Limb (tissue), 2 donors: ENCODE data around the gene C1QTNF5.

Source experiments
- DNase-seq, 2 donors: peaks; one replicate each; pipeline ENCODE4 v3.0.0-alpha.2; 2016; ENCODE audit errors: extremely low spot score in 2 of 2

The C1QTNF5 gene

DNA sequence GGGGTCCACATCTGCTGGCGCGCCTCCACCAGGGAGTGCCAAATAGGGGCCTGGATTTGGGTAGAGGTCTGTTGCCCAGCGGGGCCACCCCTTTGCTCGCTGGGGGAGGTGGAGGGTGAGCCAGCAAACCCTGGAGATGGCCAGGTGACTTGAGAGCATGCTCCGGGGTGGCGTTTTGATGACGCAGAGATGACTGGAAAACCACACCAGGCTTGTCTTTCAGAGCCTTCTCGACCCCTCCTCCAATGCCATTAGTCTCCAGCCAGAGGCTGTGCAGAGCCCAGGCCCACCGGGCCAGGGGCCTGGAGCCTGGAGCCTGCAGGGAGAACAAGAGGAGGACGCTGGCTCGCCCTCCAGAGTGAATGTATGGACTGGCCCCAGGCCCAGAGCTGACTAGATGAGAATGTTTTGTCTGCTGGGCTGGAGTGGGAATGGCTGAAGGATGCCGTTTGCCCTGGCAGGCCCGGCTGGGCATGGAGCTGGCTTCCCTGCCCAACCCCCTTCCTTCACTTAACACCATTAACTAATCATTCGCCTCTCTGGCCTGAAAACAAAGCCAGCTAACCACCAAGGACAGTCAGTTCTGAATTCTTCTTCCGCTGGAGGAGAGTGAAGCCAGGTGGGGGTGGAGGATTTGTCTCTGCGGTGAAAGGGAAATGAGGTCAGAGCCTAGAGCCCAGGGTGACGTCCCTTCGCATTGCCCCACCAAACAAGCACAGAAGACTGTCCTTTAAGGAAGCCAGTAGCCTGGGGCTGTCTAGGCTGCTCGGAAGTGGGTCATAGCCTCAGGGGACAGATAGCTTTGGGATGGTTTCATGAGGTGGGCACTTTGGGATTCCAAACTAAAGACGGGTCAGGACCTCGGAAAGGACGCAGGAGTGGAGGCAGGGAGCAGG, 22.2 kb downstream of the C1QTNF5 start:
- DNase-seq = peak; percentile 29 to 65

DNA sequence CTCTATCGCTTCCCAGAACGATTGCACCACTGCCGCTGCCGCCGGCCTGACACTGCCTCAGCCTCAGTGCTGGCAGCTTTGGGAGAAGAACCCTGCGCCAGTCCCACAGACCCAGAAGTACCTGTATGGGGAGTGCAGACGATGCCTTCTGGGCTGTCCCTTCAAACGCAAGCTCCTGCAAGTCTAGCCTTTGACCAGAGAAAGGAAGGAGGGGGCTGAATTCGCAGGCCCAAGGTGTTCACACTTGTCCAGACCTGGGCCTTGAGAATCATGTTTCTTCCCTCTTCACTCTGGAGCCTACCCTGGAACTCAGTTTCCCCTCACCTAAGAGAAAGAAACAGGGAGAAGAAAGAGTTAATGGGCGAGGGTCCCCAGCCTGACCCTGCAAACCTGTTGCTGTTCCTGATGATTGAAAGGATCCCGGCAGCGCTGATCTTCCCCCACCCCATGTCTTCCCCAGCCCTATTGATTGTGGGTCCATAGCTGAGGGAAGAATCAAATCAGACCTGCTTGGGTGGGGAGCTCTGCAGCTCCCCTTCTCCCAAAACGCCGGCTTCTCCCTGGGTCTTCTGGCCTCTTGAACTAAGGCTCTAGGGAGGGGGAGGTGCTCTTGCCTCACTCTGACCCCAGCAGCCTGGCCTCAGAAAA, 23.0 kb downstream of the C1QTNF5 start:
- no peak for DNase-seq

DNA sequence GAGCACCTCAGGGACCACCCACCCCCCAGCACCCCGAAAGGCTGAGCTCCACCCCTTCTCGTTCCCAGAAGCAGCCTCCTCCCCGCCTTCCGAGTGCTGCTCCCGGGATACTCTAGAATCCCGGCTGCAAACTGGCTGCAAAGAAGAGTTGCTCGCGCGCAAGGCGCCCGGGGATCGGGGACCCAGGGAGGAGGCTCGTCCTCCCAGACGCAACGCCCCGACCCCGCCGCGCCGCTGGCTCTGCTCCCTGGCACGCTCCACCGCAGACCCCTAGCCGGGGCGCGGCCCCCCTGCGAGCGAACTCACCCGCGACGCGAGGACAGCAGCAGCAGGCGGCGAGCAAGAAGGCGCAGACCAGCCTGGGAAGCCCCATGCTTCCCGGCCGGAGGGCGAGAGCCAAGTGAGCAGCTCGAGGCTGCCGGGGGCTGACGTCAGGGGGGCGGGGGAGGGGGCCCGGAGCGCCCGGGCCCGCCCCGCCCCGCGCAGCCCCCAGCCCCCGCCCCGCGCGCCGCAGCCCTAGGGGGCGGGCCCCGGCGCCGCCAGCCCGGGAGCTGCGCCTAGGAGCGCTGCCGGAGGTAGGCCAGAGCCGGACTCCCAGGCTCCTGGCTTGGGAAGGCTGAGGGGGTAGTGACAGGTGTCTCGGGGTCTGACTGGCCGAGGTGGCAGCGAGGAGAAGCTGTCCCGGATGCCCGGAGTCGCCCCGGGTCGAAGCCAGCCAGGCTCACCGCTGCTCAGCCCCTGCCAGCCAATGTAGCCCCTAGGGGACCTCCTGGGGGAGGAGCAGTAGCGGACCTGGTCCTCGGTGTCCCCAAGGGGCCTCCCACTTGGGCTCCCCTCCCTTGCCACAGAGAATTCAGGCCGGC, 23.7 kb downstream of the C1QTNF5 start, which contains the start of gene MCAM:
Gene MCAM, minus strand, starts transcription at position 402 of the 863 bp plus-strand sequence. Its CDS starts 29 bp downstream, at position 373.
- peak; percentile 60 to 81 for DNase-seq

DNA sequence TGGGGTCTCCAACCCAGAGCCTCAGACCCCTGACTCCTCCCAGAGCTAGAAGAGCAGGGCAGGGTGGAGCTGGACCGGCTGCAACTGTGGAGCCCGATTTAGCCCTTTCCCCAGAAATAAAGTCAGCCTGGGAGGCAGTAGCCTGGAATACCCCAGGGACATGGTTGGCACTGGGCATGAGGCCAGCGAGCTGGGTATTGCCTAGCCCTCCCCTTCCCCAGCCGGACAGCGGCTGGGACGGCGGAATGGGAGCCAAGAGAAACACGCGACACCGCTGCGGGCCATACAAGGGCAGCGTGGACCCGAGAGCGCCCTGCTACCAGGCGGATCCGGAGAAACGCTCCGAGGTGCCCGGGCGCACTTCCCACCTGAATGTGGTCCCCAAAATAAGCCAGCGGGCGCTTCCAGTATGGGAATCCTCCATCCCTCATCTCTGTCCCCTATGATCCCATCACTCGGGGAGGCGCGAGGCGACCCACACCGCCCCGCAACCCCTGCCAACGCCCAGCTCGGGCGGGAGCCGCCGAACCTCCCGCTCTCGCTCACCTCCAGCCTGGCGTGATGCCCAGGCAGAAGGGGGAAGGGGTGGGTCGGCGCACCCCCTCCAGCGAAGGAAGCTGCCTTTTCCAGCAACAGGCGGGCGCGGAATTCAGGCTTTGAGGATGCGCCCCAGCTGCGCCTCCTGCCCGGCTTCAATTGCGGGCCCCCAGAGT, 24.5 kb downstream of the C1QTNF5 start:
- peak in 1 of 2 donors; percentile 84 for DNase-seq

DNA sequence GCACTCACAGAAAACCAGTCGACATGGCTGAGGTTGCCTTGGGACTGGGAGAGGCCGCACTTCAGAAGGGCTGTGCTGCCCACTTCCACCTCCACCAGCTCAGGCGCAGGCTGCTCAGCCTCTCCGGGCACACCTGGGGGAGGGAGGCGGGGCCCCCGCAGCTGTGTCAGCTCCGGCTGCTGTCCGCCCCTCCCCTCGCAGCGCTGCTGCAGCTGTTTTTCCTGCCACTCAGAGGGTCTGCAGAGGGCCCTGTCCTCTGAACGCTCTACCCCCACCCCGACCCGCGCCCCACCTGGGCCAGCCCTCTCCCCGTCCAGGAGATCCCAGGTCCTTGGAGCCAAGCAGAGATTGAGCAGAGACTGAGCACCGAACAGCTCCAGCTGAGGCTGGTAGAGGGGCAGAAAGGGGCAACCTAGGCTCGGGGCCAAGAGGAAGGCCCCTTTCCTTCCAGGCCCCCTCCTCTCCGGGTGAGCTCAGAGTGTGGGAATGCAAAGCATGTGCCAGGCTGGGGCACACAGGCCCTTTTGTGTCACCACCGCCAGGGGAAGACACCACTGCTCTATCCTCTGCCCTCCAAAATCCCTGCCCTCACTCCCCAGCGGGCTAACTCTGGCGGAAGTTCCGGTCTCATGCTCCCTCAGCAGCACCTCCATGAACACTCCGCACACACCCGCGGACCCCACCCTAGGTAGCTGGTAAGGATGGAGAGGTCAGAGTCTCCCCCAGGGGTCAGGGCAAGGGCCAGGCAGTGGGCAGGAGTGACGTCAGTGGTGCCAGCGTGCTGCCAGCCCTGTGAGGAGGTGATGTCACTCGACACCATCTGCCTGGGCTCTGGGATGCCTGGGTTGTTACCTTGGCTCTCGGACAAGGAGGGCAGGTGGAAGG, 25.3 kb downstream of the C1QTNF5 start:
- DNase-seq = peak; percentile 51 to 79

DNA sequence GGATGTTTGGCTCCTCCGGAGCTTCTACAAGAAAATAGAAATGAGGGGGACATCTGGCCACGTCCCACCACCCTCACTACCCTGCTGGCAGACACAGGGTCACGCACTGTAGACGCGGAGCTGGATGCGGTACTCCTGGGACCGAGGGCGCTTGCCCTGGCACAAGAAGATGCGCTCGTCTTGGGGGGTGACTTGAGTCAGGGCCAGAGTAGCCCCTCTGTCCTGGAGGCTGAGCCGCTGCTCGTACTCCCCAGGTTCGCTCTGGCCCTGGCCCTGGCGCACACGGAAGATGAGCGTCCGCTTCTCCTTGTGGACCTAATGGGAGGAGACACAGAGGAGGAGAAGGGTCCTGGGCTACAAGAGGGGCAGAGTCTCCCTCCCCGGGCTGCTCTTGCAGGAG, 26.0 kb downstream of the C1QTNF5 start:
- DNase-seq = no peak

DNA sequence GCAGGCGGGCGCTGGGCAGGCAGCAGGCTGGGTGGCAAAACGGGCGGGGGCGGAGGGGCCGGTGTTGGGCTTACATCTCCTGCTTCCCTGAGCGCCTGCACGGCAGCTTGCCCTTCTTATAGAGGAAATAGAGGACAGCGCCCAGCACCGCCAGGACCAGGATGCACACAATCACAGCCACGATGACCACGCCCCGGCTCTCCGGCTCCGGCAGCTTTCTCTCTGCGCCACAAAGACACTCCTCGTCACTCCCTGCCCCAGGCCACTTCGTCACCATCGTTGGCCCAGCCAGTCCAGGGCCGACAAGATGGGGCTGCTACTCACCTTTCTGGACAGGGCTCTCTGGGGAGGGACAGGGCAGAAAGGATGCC, 30.0 kb downstream of the C1QTNF5 start:
- no peak for DNase-seq

DNA sequence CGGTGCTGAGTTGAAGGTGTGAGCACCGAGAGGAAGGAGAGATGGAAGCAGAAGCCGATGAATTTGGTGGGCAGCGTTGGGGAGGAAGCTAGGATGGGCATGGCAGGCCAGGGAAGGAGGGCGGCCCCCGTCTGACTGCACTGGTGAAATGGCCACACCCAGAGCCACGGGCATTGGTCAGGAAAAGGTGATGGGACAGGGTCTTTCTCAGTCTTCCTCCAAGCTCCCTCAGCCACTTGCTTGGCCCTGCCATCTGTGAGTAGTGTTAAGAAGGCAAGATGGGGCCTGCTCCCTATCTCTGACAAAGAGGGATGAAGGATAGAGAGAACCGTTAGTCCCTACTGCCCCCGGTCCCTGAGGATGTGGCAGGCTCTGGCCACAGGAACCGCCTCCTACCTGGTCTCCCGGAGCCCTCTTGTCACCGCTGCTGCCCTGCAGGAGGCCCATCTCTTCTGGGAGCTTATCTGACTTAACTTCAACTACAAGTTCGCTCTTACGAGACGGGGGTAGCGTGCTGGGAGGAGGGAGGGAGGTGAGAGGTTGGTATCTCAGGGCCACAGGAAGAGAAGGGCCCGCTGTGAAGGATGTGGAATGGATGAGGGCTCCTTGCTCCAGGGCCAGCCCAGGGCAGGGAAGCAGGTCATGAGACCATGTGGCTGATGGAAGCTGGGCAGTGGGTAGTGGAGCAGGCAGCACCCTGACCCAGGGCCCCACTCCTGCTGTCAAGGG, 30.6 kb downstream of the C1QTNF5 start:
- no peak for DNase-seq

DNA sequence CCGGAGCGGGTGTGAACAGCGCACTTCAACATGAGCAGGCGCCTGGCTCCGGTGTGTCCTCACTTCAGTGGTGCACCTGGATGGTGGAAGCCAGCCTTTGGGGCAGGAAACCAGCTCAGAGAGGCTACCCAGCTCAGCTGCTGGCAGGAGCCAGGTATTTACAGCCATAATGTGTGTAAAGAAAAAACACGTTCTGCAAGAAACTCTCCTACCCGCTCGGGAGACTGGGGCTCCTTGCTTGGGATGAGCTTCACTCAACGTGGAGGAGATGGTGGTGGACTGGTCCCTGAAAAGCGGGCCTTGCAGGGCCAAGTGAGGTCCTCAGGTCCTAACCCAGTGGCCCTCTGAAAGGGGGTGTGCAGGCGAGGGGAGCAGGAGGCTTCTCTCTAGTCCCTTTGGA, 31.3 kb downstream of the C1QTNF5 start:
- DNase-seq = no peak

DNA sequence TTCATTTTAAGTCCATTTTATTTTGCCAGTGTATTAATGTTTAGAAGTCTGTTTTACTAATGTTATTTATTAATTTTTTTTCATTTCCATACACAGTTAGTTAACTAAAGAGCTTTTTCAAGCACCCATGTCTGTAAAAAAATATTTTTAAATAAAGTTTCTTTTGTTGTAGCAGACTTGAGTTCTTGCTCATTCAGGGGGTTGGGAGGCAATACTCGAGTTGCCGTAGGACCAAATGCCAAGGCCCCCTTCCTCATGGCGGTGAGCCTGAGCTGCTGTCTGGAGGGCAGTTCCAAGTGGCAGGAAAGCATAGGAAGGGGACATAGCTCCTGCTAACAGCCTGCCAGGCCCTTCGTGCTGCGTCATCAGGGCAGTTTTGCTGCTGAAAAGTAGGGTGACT, 32.7 kb downstream of the C1QTNF5 start:
- no peak for DNase-seq

DNA sequence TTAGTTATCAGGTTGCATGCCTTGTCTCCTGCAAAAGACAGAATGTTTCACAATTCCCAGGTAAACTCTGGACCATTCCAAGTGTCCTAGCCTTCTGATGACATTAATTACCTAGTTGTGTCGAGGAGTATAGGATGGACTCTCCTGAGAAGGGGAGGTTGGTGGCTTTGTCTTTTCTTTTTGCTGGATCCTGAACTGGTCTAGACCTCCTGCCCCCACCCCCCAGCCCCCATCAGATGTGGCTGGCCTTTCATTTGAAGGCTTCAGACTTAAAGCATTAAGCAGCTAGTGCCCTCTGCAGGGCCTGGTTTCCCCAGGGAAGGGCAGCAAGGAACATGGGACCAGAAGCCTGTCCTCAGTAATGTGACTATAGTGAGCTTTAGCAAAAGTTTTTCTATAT, 33.5 kb downstream of the C1QTNF5 start:
- DNase-seq = no peak

DNA sequence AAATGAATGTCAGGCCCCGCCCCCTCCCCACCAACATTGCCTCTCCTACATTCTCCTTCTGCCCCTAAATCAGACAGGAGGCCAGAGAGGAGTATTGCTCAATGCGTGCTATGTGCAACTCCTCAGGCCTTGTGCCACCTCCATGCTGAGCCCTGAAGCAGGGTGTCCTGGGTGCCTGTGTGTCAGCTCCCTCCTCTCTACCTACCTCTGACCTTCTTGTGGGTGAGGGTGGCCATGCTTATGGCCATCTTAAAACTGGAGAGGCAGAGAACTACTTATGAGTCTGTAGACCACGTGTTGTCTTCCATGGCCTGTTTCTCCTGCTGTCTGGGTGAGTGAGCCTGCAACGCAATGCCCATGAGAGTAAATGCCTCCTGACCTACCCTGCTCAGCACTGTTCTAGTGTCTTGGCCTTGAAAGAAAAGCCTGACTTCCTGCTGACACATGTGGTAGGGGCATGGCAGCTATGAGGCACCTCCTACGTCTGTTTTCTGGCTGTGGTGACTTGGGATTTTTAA, 34.3 kb downstream of the C1QTNF5 start:
- DNase-seq = no peak

DNA sequence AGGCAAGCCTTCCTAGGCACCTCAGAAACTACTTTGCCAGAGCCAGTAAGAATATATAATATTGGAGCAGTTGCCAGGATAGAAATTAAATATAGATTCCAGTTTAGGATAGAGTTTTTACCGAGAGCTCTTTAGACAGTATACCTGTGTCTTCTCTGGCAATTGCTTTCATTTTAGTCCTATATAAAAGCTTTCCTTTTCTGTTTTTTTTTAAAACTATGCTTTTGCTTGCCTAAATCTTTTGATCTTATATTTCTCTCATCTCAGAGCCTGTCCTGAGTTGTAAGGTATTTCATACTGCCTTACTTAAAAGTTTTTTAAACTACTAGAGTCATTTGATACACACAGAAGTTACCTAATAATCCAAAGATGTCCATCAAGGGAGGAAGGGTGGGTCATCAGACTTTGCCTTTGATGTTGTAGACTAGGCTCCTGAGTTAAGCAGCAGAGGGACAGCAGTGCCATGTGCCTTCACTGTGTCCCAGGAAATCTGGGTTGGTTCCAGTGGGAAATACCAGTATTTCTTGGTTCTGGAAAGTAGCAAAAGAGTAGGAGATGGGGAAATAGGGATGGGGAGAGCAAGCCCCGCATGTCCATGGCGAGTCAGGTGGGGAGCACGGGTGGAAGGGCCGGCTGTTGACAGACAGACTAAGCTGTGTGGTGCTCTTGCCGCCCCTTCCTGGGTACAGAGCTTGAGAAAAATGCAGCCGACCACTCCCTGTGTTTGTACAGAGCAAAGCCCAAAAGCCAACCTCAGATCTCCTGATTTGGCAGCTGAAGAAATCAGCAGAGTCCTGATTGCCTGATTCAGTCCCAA, 34.9 kb downstream of the C1QTNF5 start:
- no peak for DNase-seq

DNA sequence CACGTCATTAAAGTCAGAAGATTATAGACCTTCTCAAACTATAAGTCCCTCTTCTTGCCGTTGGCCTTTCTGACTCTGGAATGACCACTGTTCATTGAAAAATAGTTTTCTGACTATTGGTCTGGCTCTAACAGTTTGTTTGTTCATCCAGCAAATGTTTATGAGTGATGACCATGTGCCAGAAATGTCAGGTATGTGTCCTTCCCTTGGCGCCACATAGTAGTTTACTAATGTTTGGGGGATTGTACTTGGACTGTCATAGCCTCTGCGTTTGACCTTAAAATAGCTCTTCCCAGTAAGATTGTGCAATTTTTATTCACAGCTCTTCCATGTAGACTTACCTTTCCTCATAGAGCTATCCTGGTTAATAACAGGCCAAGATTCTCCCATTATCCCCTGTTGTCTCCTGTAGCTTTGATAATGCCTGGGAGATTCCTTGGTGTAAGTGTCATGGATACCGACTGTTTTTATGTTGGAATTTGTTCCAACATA, 37.4 kb downstream of the C1QTNF5 start:
- no peak for DNase-seq

DNA sequence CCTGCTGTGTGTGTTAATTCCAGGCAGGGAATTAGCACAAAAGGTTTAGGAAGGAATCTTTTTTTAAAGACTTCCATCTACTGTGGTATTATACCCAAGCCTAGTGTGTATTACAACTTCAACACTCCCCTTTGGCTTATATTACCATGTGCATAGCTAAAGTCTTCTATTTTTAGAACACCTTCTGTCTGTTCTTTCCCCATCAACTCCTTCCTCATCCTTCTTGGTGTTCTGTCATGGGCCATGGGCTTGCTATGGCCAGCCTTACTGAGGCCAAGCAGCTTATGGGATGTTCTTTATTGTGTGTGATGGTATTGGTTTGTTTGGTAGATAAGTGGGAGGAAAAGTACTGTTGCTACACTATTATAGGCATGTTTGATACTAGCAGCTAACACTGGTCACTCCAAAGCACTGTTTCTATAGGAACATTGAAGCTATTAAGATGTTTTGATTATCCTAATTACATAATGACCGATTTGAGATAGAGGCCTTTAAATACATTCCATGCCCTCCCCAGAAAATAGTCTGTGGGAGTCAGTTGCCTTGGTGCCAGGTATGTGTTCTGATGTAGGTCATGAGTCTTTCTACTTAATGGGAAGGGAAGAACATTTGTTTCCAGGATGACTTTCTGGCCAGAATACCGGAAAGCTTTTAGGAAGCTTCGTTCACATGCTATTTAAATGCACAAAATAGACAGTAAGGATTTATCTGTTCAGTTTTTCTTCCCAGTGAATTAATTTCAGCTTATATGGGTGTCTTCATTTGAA, 40.3 kb downstream of the C1QTNF5 start:
- no peak for DNase-seq

DNA sequence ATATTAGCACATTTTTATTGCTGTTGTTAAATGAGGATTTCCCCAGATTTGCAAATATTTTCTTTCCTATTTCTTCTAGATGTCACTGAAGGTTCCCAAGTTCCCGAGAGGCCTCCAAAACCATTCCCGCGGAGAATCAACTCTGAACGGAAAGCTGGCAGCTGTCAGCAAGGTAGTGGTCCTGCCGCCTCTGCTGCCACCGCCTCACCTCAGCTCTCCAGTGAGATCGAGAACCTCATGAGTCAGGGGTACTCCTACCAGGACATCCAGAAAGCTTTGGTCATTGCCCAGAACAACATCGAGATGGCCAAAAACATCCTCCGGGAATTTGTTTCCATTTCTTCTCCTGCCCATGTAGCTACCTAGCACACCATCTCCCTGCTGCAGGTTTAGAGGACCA, 41.3 kb downstream of the C1QTNF5 start:
- no peak for DNase-seq

DNA sequence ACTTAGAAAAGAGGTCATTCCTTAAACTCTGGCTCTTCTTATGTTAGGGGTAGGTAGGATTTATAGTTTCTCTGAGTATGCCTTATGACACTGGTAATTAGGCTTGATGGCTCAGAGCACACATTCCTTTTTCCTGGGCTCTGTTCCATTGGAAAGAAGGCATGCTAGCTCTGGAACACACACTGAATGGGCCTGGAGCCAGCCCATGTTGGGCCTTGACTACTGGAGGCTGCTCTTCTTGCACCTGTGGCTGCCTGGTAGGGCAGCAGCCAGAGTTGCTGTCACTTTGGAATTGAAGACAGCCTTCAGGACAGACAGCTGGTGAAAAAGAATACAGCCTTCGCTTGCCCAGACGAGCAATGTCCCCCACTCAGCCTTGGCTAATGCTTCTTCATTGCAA, 42.0 kb downstream of the C1QTNF5 start:
- DNase-seq = peak in 1 of 2 donors; percentile 65

DNA sequence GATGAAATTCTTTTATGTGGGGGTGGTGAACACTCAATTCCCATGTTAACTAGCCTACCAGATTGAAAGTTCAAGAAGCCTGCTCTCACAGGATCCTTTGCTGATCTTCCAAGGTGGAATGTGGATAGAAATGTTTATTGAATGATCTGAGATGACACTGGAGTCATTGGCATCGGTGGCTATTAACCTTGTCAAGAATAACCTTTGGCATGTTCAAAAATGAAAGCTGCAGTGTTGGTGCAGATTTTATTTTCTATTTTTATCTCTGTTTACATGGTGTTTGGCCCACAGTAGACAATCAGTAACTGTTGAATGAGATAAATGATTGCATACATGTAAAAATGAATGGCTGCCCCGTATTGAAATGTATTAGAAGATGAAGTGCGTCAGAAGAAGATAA, 42.7 kb downstream of the C1QTNF5 start:
- DNase-seq = no peak
